Measurements from ENCODE around the gene TBC1D22B. TPM values are rescaled to one million over a fixed set of nuclear protein-coding genes. Genes with fewer than 3 reads are reported as not detected.
A peak's percentile ranks its signal among the peaks of the same experiment; 100 is the strongest.

The TBC1D22B gene
- total and polyA plus RNA-seq, 9 of the 15 experiments (the other 6 are each of a cell fraction or from before 2014, with no cell fraction given): 4.8 to 24.2 (median 13.5) TPM

DNA sequence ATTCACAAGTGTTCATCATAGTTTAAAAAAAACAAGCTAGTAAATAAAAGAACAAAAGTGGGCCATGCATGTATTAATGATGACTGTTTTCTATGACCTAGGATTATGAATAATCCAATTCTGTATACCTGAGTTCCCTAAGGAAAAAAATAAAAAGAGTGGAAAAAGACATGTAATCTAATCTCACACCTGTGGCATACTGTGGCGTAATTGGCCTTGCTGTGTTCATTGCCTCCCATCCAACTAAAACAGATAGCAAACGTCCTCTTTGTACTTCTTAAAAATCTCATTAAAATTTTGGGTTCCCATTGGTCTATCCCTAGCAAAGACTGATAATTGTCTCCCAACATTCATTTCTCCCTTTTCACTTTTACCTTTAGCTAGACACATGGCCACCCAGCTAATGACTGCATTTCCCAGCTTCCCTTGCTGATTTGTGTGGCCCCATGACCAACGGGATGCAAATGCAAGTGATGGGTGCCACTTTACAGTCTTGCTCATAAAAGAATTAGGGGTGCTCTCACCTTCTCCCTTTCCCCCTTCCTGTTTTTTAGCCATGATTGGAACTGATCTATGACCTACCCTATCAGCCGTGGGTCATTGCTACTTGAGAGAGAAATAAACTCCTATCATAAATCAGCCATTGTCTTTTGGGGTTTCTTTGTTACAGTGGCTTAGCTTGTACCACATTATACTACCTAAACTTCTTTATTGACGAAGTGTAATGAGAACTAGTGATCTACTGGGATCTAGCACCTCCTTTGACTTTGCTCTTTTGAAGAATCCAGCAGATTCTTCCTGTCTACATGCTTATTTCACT is 32.0 kb upstream of the TBC1D22B start (continued):
- TF ChIP-seq, protein P1, sequence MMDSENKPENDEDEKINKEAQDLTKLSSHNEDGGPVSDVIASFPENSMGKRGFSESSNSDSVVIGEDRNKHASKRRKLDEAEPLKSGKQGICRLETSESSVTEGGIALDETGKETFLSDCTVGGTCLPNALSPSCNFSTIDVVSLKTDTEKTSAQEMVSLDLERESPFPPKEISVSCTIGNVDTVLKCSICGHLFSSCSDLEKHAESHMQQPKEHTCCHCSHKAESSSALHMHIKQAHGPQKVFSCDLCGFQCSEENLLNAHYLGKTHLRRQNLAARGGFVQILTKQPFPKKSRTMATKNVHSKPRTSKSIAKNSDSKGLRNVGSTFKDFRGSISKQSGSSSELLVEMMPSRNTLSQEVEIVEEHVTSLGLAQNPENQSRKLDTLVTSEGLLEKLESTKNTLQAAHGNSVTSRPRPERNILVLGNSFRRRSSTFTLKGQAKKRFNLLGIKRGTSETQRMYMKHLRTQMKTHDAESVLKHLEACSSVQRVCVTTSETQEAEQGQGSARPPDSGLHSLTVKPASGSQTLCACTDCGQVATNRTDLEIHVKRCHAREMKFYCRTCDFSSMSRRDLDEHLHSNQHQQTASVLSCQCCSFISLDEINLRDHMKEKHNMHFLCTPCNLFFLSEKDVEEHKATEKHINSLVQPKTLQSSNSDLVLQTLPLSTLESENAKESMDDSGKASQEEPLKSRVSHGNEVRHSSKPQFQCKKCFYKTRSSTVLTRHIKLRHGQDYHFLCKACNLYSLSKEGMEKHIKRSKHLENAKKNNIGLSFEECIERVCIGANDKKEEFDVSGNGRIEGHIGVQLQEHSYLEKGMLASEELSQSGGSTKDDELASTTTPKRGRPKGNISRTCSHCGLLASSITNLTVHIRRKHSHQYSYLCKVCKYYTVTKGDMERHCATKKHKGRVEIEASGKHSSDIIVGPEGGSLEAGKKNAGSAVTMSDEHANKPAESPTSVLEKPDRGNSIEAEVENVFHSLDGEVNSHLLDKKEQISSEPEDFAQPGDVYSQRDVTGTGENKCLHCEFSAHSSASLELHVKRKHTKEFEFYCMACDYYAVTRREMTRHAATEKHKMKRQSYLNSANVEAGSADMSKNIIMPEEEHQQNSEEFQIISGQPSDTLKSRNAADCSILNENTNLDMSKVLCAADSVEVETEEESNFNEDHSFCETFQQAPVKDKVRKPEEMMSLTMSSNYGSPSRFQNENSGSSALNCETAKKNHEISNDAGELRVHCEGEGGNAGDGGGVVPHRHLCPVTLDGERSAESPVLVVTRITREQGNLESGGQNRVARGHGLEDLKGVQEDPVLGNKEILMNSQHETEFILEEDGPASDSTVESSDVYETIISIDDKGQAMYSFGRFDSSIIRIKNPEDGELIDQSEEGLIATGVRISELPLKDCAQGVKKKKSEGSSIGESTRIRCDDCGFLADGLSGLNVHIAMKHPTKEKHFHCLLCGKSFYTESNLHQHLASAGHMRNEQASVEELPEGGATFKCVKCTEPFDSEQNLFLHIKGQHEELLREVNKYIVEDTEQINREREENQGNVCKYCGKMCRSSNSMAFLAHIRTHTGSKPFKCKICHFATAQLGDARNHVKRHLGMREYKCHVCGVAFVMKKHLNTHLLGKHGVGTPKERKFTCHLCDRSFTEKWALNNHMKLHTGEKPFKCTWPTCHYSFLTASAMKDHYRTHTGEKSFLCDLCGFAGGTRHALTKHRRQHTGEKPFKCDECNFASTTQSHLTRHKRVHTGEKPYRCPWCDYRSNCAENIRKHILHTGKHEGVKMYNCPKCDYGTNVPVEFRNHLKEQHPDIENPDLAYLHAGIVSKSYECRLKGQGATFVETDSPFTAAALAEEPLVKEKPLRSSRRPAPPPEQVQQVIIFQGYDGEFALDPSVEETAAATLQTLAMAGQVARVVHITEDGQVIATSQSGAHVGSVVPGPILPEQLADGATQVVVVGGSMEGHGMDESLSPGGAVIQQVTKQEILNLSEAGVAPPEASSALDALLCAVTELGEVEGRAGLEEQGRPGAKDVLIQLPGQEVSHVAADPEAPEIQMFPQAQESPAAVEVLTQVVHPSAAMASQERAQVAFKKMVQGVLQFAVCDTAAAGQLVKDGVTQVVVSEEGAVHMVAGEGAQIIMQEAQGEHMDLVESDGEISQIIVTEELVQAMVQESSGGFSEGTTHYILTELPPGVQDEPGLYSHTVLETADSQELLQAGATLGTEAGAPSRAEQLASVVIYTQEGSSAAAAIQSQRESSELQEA (IDR thresholded peaks at IDR 0.05; ENCODE audit: low read depth): no peak
- TF ChIP-seq ZFP91 (CRISPR knock-in tag; IDR thresholded peaks at IDR 0.05): no peak
- TF ChIP-seq CBX1 (IDR thresholded peaks at IDR 0.05; ENCODE audit: low read depth): no peak
- TF ChIP-seq ZNF12 (CRISPR knock-in tag; IDR thresholded peaks at IDR 0.05): peak; percentile 95
- no peak for TF ChIP-seq CREB1 (IDR thresholded peaks at IDR 0.05)
- no peak for TF ChIP-seq CREB1 (CRISPR knock-in tag; IDR thresholded peaks at IDR 0.05)
- no peak for TF ChIP-seq POLR3A (IDR thresholded peaks at IDR 0.05; ENCODE audit: borderline replicate concordance, extremely low read depth, insufficient read depth, insufficient read length)
- TF ChIP-seq EHMT2 (IDR thresholded peaks at IDR 0.05): 0 out of 2 replicates have a peak, but pooled peaks have one; percentile 22
- no peak for TF ChIP-seq ZNF274 (IDR thresholded peaks at IDR 0.05; ENCODE audit: borderline replicate concordance, low read depth, low read length)
- no peak for TF ChIP-seq ZNF589 (CRISPR knock-in tag; IDR thresholded peaks at IDR 0.05; ENCODE audit: low read depth)
- TF ChIP-seq IFI16 (CRISPR knock-in tag; IDR thresholded peaks at IDR 0.05): no peak
- TF ChIP-seq, protein P2, sequence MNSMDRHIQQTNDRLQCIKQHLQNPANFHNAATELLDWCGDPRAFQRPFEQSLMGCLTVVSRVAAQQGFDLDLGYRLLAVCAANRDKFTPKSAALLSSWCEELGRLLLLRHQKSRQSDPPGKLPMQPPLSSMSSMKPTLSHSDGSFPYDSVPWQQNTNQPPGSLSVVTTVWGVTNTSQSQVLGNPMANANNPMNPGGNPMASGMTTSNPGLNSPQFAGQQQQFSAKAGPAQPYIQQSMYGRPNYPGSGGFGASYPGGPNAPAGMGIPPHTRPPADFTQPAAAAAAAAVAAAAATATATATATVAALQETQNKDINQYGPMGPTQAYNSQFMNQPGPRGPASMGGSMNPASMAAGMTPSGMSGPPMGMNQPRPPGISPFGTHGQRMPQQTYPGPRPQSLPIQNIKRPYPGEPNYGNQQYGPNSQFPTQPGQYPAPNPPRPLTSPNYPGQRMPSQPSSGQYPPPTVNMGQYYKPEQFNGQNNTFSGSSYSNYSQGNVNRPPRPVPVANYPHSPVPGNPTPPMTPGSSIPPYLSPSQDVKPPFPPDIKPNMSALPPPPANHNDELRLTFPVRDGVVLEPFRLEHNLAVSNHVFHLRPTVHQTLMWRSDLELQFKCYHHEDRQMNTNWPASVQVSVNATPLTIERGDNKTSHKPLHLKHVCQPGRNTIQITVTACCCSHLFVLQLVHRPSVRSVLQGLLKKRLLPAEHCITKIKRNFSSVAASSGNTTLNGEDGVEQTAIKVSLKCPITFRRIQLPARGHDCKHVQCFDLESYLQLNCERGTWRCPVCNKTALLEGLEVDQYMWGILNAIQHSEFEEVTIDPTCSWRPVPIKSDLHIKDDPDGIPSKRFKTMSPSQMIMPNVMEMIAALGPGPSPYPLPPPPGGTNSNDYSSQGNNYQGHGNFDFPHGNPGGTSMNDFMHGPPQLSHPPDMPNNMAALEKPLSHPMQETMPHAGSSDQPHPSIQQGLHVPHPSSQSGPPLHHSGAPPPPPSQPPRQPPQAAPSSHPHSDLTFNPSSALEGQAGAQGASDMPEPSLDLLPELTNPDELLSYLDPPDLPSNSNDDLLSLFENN (IDR thresholded peaks at IDR 0.05; ENCODE audit: low read depth in 2 of 2, low read length in 2 of 2): no peak
- TF ChIP-seq POLR2A (conservative IDR thresholded peaks at IDR 0.05): no peak
